GM18505 (cell line): ENCODE measurements around the gene PARVG.

Experiments used
- ATAC-seq: cut with Tn5 transposase; IDR thresholded peaks from one replicate; pipeline ENCODE4 v1.9.1; 2021; ENCODE audit not compliant: unreplicated experiment
- POLR2A ChIP-seq: IDR thresholded peaks from 4 replicates; pipeline ENCODE4 v1.6.1; 2011; ENCODE audit warnings: borderline replicate concordance; ENCODE audit not compliant: insufficient read depth, insufficient read length; ENCODE audit errors: extremely low read depth

The PARVG gene

GRCh38 chr22:44144046-44144569, 36.6 kb upstream of the PARVG start:
- no peak for ATAC-seq
- TF ChIP-seq POLR2A: no peak

- no peak for TF ChIP-seq POLR2A
- no peak for ATAC-seq
These were observed 35.2 kb upstream of the PARVG start for GRCh38 chr22:44145544-44145943.

GRCh38 chr22:44146088-44146861, 34.5 kb upstream of the PARVG start:
- no peak for ATAC-seq
- no peak for TF ChIP-seq POLR2A

- no peak for TF ChIP-seq POLR2A
- no peak for ATAC-seq
These were observed 33.6 kb upstream of the PARVG start for GRCh38 chr22:44147008-44147645.

GRCh38 chr22:44147821-44148574, 32.7 kb upstream of the PARVG start:
- no peak for ATAC-seq
- TF ChIP-seq POLR2A: no peak

- ATAC-seq: no peak
- no peak for TF ChIP-seq POLR2A
These were observed 29.0 kb upstream of the PARVG start for GRCh38 chr22:44151676-44152075.

GRCh38 chr22:44153710-44154109, 27.0 kb upstream of the PARVG start:
- TF ChIP-seq POLR2A: no peak
- ATAC-seq: no peak

GRCh38 chr22:44154436-44154942, 26.2 kb upstream of the PARVG start:
- no peak for TF ChIP-seq POLR2A
- no peak for ATAC-seq

GRCh38 chr22:44155115-44155514, 25.6 kb upstream of the PARVG start:
- ATAC-seq: no peak
- no peak for TF ChIP-seq POLR2A

- ATAC-seq: no peak
- TF ChIP-seq POLR2A: no peak
These were observed 22.7 kb upstream of the PARVG start for GRCh38 chr22:44157916-44158618.

- no peak for ATAC-seq
- no peak for TF ChIP-seq POLR2A
These were observed 21.9 kb upstream of the PARVG start for GRCh38 chr22:44158816-44159215.

- ATAC-seq: no peak
- no peak for TF ChIP-seq POLR2A
These were observed 21.5 kb upstream of the PARVG start for GRCh38 chr22:44159221-44159620.

- ATAC-seq: no peak
- no peak for TF ChIP-seq POLR2A
These were observed 20.9 kb upstream of the PARVG start for GRCh38 chr22:44159811-44160210.
